GM12878 (cell line): ENCODE measurements around the gene WDR19.

Source experiments
- ATF2 ChIP-seq: IDR thresholded peaks from 2 replicates; pipeline ENCODE4 v1.6.1; 2012; ENCODE audit warnings: low read length, inconsistent platforms
- ATF7 ChIP-seq: fragments of 450-650 bp; IDR thresholded peaks from 2 replicates; pipeline ENCODE4 v1.6.1; 2016; ENCODE audit warnings: low read depth, mild to moderate bottlenecking
- CTCF ChIP-seq, 3 experiments: IDR thresholded peaks in 2 of 3; conservative IDR thresholded peaks in 1 of 3; 2 replicates each; pipeline ENCODE4 v1.5.1; 2011; ENCODE audit warnings: low read depth in 3 of 3, low read length in 3 of 3, mild to moderate bottlenecking in 3 of 3, control low read depth in 2 of 3, moderate library complexity in 2 of 3, inconsistent platforms in 1 of 3, mixed read lengths in 1 of 3; ENCODE audit not compliant: control insufficient read depth in 2 of 3, insufficient read depth in 1 of 3; ENCODE audit errors: extremely low read depth in 1 of 3
- E2F8 ChIP-seq: fragments of 450-650 bp; IDR thresholded peaks from 2 replicates; pipeline ENCODE4 v1.6.1; 2018; ENCODE audit warnings: mild to moderate bottlenecking, low read depth, moderate library complexity; ENCODE audit not compliant: partially characterized antibody
- EP300 ChIP-seq, 2 experiments: fragments of 150-350 bp in 1 of 2; IDR thresholded peaks; 2 replicates each; pipeline ENCODE4 v1.6.1; 2011 to 2012; ENCODE audit warnings: low read depth in 2 of 2, low read length in 2 of 2, borderline replicate concordance in 1 of 2, improper control_type of control experiment in 1 of 2, inconsistent platforms in 1 of 2; ENCODE audit not compliant: control insufficient read depth in 1 of 2
- ETV6 ChIP-seq, 2 experiments: fragments of 450-650 bp in 1 of 2; IDR thresholded peaks in 1 of 2; conservative IDR thresholded peaks in 1 of 2; 2 replicates each; pipeline ENCODE4 v1.6.1; 2014; ENCODE audit warnings: antibody characterized with exemption in 1 of 2, borderline replicate concordance in 1 of 2, low read depth in 1 of 2, mild to moderate bottlenecking in 1 of 2, moderate library complexity in 1 of 2
- EZH2 ChIP-seq: IDR thresholded peaks from 2 replicates; pipeline ENCODE4 v1.6.1; 2012; ENCODE audit warnings: low read depth, mild to moderate bottlenecking, control low read depth, inconsistent platforms, low read length, borderline replicate concordance; ENCODE audit not compliant: control insufficient read depth
- POLR2A ChIP-seq: IDR thresholded peaks from 2 replicates; pipeline ENCODE4 v1.6.1; 2011; ENCODE audit warnings: low read depth, mild to moderate bottlenecking, low read length
- POLR2AphosphoS5 ChIP-seq: IDR thresholded peaks from 2 replicates; pipeline ENCODE4 v1.6.1; 2011; ENCODE audit warnings: mild to moderate bottlenecking, low read length, inconsistent platforms
- RAD21 ChIP-seq: IDR thresholded peaks from 2 replicates; pipeline ENCODE4 v1.6.1; 2011; ENCODE audit warnings: mild to moderate bottlenecking, low read depth, low read length, moderate library complexity; ENCODE audit not compliant: insufficient read depth
- REST ChIP-seq: IDR thresholded peaks from 2 replicates; pipeline ENCODE4 v1.6.1; 2012; ENCODE audit warnings: mild to moderate bottlenecking, low read depth, low read length
- SIX5 ChIP-seq: IDR thresholded peaks from 2 replicates; pipeline ENCODE4 v1.6.1; 2011; ENCODE audit warnings: mild to moderate bottlenecking, low read depth, low read length, moderate library complexity; ENCODE audit not compliant: severe bottlenecking
- SRF ChIP-seq, 2 experiments: IDR thresholded peaks; 2 replicates each; pipeline ENCODE4 v1.6.1; 2011; ENCODE audit warnings: low read depth in 2 of 2, low read length in 2 of 2, mild to moderate bottlenecking in 1 of 2, moderate library complexity in 1 of 2
- ZZZ3 ChIP-seq: IDR thresholded peaks from 2 replicates; pipeline ENCODE4 v1.6.1; 2011; ENCODE audit warnings: low read depth; ENCODE audit not compliant: control insufficient read depth, insufficient read length

DNA sequence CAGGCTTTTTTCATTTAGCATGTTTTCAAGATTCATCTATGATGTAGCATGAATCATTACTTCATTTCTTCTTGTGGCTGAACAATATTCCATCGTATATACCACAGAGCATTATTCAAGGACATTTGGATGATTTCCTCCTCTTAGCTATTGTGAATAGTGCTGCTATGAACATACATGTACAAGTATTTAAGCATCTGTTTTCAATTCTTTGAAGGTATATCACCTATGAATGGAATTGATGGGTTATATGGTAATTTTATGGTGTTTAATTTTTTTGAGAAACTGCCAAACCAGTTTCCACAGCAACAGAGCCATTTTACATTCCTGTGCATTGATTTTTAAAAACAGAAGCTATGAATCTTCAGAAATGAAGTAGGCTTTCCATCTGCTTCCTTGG lies 36.1 kb upstream of the WDR19 start:
- no peak for TF ChIP-seq POLR2AphosphoS5
- TF ChIP-seq E2F8: no peak
- no peak for TF ChIP-seq ATF2
- no peak for TF ChIP-seq SIX5
- TF ChIP-seq REST: no peak
- TF ChIP-seq CTCF (IDR thresholded peaks at IDR 0.05 in 2 of 3, conservative IDR thresholded peaks at IDR 0.05 in 1 of 3; ENCODE audit: control insufficient read depth in 2 of 3, extremely low read depth in 1 of 3, insufficient read depth in 1 of 3, low read depth in 3 of 3, low read length in 3 of 3): no peak
- TF ChIP-seq ATF7: no peak
- TF ChIP-seq RAD21: no peak
- TF ChIP-seq ETV6 (conservative IDR thresholded peaks at IDR 0.05 in 1 of 2, IDR thresholded peaks at IDR 0.05 in 1 of 2; ENCODE audit: borderline replicate concordance in 1 of 2, low read depth in 1 of 2): no peak
- TF ChIP-seq SRF (IDR thresholded peaks at IDR 0.05; ENCODE audit: low read depth in 2 of 2, low read length in 2 of 2): no peak
- no peak for TF ChIP-seq EZH2
- TF ChIP-seq ZZZ3: no peak
- TF ChIP-seq EP300 (IDR thresholded peaks at IDR 0.05; ENCODE audit: borderline replicate concordance in 1 of 2, control insufficient read depth in 1 of 2, low read depth in 2 of 2, low read length in 2 of 2): no peak
- no peak for TF ChIP-seq POLR2A
